SU-DHL-6 (cell line): Measurements from ENCODE around the gene WT1.

Experiments used
- H2AFZ ChIP-seq: fragments of 200-600 bp; sonication (generic); 2 replicates; pipeline ENCODE4 v1.6.1; 2014; ENCODE audit warnings: low read depth, mild to moderate bottlenecking, moderate library complexity, mixed read lengths, antibody characterized with exemption, low read length; ENCODE audit not compliant: severe bottlenecking
- H3F3A ChIP-seq: fragments of 200-600 bp; shearing (Covaris generic); 2 replicates; pipeline ENCODE4 v1.6.0; 2016; ENCODE audit warnings: antibody characterized with exemption, mild to moderate bottlenecking; ENCODE audit not compliant: insufficient read depth
- H3K27ac ChIP-seq: fragments of 200-600 bp; sonication (generic); 2 replicates; pipeline ENCODE4 v1.5.1; 2016; ENCODE audit warnings: low read depth, mild to moderate bottlenecking, low read length, moderate library complexity, mixed read lengths
- H3K27me3 ChIP-seq: fragments of 200-600 bp; sonication (generic), shearing (Covaris generic); 2 replicates; pipeline ENCODE4 v1.6.0; 2014; ENCODE audit warnings: mild to moderate bottlenecking, low read length
- H3K36me3 ChIP-seq: fragments of 200-600 bp; sonication (generic); 2 replicates; pipeline ENCODE4 v1.6.1; 2014; ENCODE audit warnings: mild to moderate bottlenecking, low read length, mixed read lengths
- H3K4me2 ChIP-seq: fragments of 300-600, 200-600 bp; shearing (Covaris generic), sonication (generic); 2 replicates; pipeline ENCODE4 v1.6.0; 2014; ENCODE audit warnings: low read length, low read depth, mild to moderate bottlenecking; ENCODE audit not compliant: poor library complexity, severe bottlenecking
- H3K4me3 ChIP-seq: fragments of 200-600 bp; sonication (generic); 2 replicates; pipeline ENCODE4 v1.5.1; 2014; ENCODE audit warnings: antibody characterized with exemption, low read length, mild to moderate bottlenecking, mixed read lengths; ENCODE audit not compliant: insufficient read depth, poor library complexity, severe bottlenecking
- H3K79me2 ChIP-seq: fragments of 200-600 bp; sonication (generic); 2 replicates; pipeline ENCODE4 v1.6.1; 2014; ENCODE audit warnings: mild to moderate bottlenecking, low read length, moderate library complexity; ENCODE audit not compliant: insufficient read depth
- H3K9ac ChIP-seq: fragments of 200-600 bp; sonication (generic); 2 replicates; pipeline ENCODE4 v1.7.0; 2014; ENCODE audit warnings: mild to moderate bottlenecking, low read length
- H3K9me2 ChIP-seq: fragments of 200-600 bp; sonication (generic); replicated peaks from 2 replicates; pipeline ENCODE4 v1.6.1; 2014; ENCODE audit warnings: low read length; ENCODE audit not compliant: insufficient read depth
- H3K9me3 ChIP-seq: fragments of 200-600 bp; sonication (generic); 2 replicates; pipeline ENCODE4 v1.6.1; 2014; ENCODE audit warnings: low read length, mixed read lengths; ENCODE audit not compliant: insufficient read depth
- H4K20me1 ChIP-seq: fragments of 200-600 bp; sonication (generic); 2 replicates; pipeline ENCODE4 v1.6.1; 2014; ENCODE audit warnings: low read depth, mild to moderate bottlenecking, antibody characterized with exemption, low read length, moderate library complexity, mixed read lengths
- CTCF ChIP-seq: fragments of 200-600 bp; sonication (generic); IDR thresholded peaks from one replicate; pipeline ENCODE4 v1.5.1; 2017; ENCODE audit warnings: antibody characterized with exemption, mild to moderate bottlenecking, low read length, moderate library complexity; ENCODE audit not compliant: insufficient read depth, poor library complexity, severe bottlenecking
- EZH2phosphoT487 ChIP-seq: fragments of 200-600 bp; sonication (generic), shearing (Covaris generic); conservative IDR thresholded peaks from 2 replicates; pipeline ENCODE4 v1.6.1; 2018; ENCODE audit warnings: mild to moderate bottlenecking, antibody characterized with exemption, low read length, moderate library complexity, mixed read lengths

WT1 gene

GRCh38 chr11:32366666-32367065 is 68.7 kb downstream of the WT1 start:
- Histone ChIP-seq H3K27ac (no peak overlapping the region), H3K4me3 (no peak overlapping the region), H3K9ac (no peak overlapping the region), H3K9me3 (no peaks in the 10 kb centered on the region), H3K9me2 (no peaks in the 10 kb centered on the region), H3K79me2 (no peaks in the 10 kb centered on the region), H3K27me3 (no peaks in the 10 kb centered on the region), H2AFZ (no peak overlapping the region), H3F3A (no peaks in the 10 kb centered on the region), H3K36me3 (no peaks in the 10 kb centered on the region), H3K4me2 (no peak overlapping the region), H4K20me1 (no peaks in the 10 kb centered on the region)
- TF ChIP-seq CTCF (no peak), EZH2phosphoT487 (no peak)

GRCh38 chr11:32365192-32365591 is 70.1 kb downstream of the WT1 start:
- Histone ChIP-seq H2AFZ (no peak overlapping the region), H3K9me3 (no peaks in the 10 kb centered on the region), H3K79me2 (no peaks in the 10 kb centered on the region), H3K36me3 (no peaks in the 10 kb centered on the region), H4K20me1 (no peaks in the 10 kb centered on the region), H3K9ac (no peak overlapping the region), H3K4me3 (no peak overlapping the region), H3F3A (no peaks in the 10 kb centered on the region), H3K27ac (no peak overlapping the region), H3K9me2 (no peaks in the 10 kb centered on the region), H3K27me3 (no peaks in the 10 kb centered on the region), H3K4me2 (no peak overlapping the region)
- no peak for TF ChIP-seq CTCF
- TF ChIP-seq EZH2phosphoT487 = no peak

- no peak overlapping the region for H3K9ac ChIP-seq
- H3K4me3 ChIP-seq = no peak overlapping the region
- TF ChIP-seq CTCF (no peak), EZH2phosphoT487 (no peak)
- no peaks in the 10 kb centered on the region for H3K27me3 ChIP-seq
- no peak overlapping the region for H2AFZ ChIP-seq
- no peaks in the 10 kb centered on the region for H3K79me2 ChIP-seq
- no peaks in the 10 kb centered on the region for H4K20me1 ChIP-seq
- no peak overlapping the region for H3K4me2 ChIP-seq
- no peaks in the 10 kb centered on the region for H3F3A ChIP-seq
- H3K36me3 ChIP-seq = no peaks in the 10 kb centered on the region
- no peaks in the 10 kb centered on the region for H3K9me3 ChIP-seq
- H3K27ac ChIP-seq = no peak overlapping the region
- no peaks in the 10 kb centered on the region for H3K9me2 ChIP-seq
These were observed 76.6 kb downstream of the WT1 start for GRCh38 chr11:32358729-32359128.
